Kidney glomerular epithelial cell (primary cell): Measurements from ENCODE around the gene SCARB1.

Experiments used
- DNase-seq: peaks from one replicate; lab custom pipeline; 2025; lab: John Stamatoyannopoulos, UW

The SCARB1 gene

DNA sequence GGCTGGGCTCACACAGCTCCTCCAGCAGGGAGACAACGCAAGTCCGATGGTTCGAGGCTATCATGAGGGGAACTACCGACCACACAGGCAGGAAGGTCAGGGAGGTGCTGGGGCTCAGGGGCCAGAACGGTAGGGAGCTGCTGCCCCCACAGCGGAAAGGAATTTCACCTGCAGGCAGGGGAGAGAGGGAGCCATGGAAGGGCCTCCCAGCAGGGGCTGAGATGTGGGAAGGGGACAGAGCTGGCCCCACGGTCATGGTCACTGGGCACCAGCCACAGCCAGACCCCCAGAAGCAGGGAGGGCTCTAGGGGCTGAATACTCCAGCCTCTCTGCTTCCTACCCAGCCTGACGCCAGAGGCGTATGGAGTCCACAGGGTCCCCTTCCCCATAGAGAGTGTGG lies 103.1 kb downstream of the SCARB1 start:
- DNase-seq: no peak

DNA sequence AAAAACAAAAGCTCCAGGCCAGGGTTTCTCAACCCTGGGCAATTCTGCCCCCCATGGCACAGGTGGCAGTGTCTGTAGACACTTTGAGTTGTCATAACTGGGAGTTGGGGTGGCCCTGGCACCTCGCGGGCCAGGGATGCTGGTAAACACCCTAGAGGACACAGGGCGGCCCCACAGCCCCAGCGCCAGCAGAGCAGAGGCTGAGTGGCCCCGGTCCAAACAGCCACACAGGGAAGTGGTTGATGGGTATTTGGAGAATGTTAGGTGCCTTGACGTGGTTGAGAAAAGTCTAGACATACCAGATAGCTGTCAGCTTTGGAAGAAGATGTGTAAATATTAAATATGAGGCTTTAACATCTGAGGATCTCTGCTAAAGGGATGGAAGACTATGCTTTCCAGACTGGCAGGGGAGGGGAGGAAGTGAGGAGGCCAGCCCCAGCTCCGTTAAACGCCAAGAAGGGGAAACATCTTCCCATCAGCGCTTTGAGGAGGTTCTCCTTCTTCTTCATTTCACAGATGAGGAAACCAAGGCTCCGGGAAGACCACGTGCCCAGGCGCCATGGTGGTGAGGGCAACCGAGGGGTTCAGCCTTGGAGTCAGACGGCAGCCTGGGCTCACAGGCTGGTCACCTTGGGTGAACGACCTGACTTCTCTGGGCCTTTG lies 103.7 kb downstream of the SCARB1 start:
- no peak for DNase-seq

DNA sequence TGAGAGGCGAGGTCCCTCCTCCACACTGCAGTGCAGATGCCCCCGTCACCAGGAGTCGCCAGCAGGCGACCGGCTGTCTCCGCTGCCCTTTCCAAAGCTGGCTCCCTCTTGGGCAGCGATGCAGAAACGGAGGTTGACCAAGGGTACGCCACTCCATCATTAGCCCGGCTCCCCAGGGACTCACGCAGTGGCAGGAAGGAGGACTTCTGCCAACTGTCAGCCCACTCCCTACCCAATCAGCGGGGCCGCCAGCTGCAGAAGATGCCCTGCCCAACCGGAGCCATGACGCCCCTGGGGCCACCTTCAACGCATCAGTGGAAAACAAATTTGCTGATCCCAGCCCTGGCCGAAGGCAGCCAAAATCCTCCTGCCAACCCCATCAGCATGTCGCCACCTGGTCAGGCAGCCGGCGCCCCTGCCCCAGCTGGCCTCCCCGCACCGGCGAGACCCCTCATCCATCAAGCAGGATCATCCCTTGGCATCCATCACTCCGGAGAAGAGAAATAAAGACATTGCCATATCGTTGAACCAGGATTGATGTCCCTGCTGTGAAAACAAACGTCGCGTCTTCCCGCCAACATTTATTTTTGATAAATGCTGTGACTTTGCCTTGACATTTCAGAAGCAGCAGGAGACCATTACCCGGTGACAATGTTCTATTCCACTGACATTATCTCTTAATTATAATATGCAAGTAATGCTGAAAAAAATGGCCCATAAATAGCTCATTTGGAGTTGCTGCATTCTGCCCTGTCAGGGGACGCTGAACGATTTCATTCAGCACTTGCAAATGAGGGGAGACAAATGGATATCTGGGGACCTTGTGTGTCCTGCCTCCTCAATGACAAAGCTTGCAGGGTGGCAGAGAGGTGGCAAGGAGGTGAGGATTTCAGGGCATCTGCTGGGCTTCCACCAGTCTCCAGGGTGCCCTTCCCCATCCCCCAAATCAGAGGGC lies 105.1 kb downstream of the SCARB1 start:
- no peak for DNase-seq

DNA sequence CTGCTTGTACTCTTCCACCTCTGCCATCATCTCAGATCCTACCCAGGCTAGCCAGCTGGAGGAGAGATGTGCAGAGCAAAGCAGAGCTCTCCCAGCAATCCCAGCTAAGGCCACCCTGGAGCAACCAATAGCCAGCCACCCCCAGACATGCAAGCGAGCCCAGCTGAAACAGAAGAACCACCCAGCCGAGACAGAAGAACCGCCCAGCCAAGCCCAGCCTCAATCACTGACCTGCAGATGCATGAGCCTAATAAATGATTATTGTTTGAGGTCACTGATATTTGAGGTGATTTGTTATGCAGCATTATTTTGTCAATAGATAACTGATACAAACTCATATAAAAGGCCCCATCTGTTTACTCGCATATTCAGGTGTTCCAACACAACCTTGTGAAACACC lies 106.3 kb downstream of the SCARB1 start:
- no peak for DNase-seq

DNA sequence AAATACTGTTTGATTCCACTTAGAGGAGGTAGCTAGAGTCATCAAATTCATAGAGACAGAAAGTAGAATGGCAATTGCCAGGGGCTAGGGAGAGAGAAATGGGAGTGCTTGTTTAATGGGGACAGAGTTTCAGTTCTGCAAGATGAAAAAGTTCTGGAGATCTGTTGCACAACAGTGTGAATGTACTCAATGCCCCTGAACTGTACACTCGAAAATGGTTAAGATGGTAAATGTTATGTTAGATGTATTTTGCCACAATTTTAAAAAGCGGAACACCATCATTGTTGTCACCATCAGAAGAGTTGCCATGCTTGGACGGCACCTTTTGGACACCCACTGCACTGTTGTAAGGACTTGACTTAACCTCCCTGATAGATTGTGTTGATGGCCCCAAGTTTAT lies 106.9 kb downstream of the SCARB1 start:
- no peak for DNase-seq

DNA sequence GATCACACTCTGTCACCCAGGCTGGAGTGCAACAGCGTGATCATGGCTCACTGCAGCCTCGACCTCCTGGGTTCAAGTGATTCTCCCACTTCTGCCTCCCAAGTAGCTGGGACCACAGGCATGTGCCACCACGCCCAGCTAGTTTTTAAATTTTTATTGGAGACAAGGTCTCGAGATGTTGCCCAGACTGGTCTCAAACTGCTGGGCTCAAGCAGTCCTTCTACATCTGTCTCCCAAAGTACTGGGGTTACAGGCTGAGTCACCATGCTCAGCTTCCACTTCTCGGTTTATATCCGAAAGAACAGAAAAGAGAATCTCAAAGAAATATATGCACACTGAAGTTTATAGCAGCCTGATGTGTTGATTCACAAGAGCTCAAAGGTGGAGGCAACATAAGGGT lies 107.5 kb downstream of the SCARB1 start:
- no peak for DNase-seq

DNA sequence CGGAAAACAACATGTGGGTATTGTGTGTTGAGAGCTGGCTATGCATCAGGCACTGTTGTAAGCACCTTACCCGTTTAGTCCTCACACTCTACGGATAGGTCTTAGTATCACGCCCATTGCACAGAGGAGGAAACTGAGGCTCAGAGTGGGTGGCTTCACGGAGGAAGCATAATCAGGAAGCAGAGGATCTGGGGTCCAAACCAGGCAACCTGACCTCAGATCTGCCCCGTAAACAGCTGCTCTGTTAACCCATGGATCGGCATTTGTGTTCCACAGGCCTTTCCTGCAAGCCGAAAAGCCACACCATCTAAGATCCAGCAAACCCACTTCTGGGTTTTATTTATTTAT lies 107.9 kb downstream of the SCARB1 start:
- DNase-seq: no peak

DNA sequence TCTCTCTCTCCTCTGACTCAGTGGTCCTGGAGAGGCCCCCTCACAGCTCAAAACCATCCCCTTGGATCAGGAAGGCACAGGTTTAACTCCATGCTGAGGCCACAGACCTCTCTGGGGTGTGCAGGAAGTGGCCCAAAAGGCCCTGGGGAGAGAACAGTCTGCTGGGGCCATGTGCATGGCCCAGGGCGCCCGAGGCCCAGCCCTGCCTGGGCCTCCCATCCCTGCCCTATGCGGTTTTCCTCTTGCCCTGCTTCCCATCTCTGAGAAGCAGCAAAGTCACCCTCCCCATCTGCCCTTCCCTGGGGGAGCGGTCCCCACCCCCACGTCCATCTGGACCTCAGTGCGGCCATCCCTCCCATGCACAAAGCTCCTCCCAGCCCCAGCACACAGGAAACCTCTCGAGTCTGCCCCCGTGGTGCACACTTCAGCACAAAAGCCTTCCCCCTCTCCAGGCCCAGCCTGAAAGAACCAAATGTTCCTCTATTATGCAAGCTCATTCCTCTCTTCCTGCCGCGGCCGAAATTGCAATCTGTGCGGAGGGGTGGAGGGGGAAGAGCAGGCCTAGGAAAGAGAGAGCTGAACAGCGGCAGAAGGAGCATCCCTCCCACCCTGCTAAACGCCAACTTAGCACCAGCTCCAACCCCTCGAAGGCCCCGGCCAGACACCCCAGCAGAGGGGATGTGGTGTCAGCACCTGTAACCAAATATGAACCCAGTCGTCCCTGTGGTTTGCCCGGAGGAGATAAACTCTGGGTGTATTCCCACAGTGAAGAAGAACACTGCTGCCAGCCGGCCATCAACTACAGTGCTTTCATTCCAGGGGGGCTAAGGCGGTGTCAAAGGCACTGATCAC lies 108.5 kb downstream of the SCARB1 start:
- no peak for DNase-seq

DNA sequence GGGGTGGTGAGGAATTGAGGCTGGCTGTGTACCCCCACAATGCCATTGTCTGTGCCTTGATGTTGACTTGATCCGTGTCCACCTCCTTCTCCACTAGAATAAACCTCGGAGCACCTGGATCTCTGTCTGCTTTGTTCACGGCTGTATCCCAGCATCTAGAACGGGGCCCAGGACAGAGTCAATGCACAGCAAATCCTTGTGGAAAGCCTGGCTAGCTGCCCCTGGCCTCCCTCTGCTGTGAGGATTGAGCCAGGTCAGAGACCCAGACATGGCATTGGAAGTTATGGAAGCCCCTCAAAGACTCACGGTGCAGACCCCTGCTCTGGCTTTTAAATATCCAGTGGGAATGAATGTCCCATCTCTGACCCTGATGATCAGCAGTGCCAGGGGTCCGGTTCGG lies 109.2 kb downstream of the SCARB1 start:
- DNase-seq: no peak

DNA sequence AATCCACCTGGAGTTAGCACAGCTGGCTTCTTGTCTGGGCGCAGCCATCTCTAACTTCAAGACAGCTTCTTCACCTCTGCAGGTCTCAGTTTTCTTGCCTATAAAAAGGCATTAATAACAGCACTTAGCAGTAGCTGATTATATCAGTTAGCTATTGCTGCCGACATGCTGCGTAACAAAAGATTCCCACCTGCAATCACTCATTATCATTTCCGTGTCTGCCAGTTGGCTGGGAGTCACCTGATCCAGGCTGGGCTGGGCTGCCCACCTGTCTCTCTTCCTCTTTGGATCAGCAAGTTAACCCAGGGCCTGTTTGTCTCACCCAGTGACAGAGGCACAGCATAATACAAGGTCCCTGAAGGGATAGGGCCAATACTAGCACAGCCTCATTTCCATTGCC lies 109.7 kb downstream of the SCARB1 start:
- DNase-seq: no peak

DNA sequence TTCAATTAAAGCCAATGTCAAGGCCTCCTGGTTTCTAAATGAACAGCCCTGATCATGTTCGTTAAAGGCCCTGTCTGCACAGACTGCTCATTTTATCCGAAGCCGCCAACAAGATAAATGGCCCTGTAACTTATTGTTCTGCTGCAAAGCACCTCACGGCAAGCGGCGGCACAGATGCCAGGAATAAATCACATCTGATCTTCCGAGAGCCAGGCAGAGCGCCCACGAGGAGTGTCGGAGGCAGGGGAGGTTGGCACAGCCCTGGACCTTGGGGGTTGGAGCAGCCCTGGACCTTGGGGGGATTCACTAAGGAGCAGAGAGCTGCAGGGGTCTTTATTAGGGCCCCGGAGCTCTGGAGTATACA lies 110.5 kb downstream of the SCARB1 start:
- no peak for DNase-seq

DNA sequence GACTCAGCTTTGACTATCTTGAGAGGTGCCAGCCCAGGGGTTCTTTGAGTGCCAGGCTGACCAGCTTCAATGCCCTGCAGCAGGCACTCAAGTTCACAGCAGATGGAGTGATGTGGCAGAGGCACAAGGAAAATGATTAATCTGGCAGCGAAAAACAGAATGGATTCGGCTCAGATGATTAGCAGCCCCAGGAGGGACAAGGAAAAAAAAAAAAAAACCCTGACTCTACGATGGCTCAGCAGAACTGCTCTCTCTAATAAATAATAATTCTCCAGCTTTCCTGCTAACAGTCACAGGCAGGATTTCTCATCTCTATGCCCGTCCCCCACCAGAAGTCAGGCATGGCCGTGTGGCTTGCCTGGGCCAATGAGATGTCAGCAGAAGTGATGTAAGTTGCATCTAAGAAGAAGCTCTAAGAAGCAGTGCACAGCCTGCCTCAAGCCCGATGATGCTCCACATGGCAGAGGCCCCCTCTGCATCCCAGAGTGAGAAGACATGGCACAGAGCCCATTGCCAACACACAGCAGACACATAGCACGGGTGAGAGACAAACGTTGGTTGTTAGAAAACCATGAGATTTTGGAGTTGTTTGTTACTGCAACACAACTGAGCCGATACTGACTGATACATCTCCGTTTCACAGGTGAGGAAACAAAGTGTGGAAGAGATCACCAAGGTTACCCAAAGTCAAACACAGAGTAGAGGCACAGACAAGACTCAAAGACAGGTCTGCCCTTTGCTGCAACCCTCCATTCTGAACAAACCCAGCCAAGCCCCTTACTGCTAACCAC lies 111.0 kb downstream of the SCARB1 start:
- DNase-seq: peak; percentile 85

DNA sequence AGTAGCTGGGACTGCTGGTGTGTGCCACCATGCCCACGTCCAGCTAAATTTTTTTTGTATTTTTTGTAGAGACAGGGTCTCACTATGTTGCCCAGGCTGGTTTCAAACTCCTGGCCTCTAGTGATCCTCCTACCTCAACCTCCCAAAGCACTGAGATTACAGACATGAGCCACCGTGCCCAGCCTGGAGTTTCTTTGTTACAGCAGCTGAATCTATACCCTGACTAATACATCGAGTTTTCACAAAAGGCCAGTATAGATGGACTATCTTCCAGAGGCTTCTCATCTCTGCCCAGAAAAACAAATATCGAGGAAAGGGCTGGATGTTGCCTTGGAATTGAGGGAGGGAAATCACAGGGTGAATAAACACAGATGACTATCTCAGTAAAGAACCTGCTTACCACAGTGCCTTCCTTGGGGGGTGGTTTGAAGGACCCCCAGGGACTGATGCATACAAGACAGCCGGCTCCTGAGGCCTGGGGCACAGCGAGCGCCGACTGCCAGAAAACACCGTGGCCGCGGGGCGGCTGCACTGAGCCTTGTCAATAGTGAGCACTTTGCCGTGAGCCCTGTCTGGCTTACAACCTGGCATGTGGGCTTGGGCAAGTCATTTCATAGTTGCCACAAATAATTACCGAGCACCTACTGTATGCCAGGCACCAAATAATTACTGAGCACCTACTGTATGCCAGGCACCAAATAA lies 111.9 kb downstream of the SCARB1 start:
- no peak for DNase-seq

DNA sequence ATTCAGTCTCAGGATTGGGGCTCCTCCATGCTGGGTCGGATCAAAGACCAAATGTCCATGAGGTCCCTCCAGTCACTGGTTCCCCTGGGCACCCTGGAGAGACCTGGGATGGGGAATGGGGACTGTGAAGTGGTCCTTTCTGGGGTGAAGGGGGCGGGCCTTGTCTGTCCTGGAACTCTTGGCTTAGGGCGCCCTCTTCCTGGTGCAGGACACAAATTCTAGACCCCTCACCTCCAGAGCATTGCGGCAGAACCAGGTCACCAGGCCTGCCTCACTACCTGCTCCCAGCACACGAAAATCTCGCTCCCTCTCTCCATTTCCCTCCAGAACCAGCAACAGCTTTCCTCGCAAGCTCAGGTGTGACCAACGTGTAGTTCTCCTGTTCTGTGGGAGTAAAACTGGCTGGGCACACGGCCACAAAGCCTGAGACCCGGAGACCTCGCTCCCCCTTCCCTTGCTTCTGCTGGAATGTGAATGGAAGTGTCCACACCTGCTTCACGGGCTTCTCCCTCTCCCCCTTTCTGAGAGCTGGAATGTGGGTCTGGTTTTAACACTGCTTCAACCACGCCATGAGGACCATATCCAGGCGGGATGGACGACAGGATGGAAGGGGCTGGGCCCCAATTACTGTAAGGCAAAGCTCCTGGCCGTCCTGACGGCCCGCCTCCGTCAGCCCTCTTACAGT lies 112.7 kb downstream of the SCARB1 start:
- DNase-seq: no peak

DNA sequence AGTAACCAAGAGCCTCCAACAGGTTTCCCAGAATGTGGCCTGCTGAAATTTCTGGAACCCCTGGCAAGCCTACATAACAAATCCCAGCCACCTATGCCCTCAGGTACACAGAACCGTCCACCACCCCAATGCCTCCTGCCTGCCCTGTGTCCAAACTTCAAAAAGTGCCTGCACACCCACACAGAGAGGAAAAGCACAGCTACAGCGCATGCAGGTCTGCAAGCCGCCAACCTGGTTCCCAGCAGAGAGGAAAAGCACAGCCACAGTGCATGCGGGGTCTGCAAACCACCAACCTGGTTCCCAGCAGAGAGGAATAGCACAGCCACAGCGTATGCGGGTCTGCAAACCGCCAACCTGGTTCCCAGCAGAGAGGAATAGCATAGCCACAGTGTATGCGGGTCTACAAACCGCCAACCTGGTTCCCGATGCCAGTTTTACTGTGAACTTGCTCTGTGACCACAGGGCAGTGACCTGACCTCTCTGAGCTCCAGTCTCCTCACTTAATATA lies 113.5 kb downstream of the SCARB1 start:
- no peak for DNase-seq

DNA sequence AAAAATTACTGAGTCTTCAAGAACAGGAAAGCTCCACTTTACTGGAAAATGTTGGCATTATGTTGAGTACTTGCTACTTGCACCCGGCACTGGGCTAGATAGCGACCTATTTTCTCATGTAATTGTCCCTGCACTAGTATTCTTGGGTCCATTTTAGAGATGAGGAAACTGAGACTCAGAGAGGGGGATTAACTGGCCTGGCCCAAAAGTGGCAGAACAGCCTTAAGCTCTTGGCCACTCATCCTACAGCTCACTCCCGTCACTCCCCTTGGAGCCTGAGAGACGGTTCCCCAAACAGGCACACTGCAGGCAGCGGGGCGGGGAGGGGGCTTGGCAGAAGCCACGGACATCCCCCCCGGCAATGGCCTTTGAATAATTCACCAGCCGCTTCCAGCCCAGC lies 113.9 kb downstream of the SCARB1 start:
- no peak for DNase-seq

DNA sequence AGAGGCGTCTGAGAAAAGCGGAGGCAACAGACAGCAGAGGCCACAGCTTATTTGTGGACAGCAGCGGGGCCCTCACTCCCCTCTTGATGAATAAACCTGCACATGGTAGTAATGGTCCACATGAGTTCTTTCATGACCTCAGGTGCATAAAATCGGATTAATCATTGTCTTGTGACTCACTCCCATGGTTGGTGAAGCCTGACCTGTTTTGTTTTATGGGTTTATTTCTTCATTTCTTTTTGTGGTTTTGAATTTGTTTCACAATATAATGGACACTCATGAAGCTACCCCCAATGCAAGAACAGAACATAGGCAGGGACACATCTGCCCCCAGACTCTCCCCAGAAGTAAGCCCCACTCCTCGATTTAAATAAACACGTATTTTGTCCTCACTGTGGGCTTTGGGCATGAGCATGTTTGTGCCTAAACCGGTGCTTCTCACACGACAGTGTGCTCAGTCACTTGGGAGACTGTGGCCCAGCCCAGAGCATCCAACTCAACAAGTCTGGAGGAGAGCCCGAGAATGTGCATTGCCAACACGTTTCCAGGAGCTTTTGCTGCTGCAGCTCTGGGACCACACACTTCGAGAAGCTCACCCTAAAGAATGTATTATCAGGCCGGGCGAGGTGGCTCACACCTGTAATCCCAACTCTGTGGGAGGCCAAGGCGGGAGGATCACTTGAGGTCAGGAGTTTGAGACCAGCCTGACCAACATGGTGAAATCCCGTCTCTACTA lies 116.1 kb downstream of the SCARB1 start:
- peak; percentile 99 for DNase-seq

DNA sequence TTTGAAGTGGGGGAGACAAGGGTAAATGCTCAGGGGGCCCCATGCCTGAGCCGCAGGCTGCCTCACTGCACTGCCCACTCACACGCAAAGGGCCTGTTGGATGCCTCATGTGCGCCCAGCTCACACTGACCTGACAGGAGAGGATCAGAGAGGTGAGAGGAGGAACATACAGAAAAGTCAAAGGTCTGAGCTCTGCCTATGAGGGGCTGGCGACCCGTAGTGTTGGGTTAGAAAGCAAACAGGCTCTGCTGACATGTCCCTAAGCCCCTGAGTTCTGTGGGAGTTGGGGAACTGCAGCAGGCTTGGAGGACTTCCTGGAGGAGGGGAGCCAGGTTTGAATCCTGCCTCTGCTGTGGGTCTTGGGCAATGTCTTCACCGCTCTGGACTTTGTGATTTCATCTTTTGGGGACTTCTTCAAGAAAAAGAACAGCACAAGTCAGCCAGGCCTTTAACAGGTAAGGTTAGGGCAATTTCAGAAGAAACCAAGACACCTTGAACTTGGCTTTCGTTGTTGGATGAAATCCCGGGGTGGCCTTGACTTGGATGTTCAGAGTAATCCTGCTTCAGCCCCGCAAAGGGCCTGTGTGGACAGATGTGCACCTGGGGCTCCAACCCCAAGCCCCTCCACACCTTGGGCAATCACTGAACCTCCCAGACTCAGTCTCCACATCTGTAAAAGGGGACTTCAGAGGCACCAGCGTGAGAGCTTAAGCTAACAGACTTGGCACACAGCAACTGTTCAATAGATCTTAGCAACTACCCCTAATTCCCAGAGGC lies 116.8 kb downstream of the SCARB1 start:
- no peak for DNase-seq
